Head of caudate nucleus (tissue), 42 donors: Measurements from ENCODE around the gene CASQ1.
A peak's percentile ranks its signal among the peaks of the same experiment; 100 is the strongest.

Source experiments
- DNase-seq, 42 donors: peaks; one replicate each; pipeline versions ENCODE4 v3.0.0 to v3.0.0-alpha.2; 2020 to 2021; ENCODE audit warnings: mixed read lengths in 7 of 42
- intact Hi-C: fragments of 100-400 bp; cut with DNase I; formaldehyde crosslinking; loops from one replicate; pipeline ENCODE4 v1.15.0; 2022

The CASQ1 gene

DNA sequence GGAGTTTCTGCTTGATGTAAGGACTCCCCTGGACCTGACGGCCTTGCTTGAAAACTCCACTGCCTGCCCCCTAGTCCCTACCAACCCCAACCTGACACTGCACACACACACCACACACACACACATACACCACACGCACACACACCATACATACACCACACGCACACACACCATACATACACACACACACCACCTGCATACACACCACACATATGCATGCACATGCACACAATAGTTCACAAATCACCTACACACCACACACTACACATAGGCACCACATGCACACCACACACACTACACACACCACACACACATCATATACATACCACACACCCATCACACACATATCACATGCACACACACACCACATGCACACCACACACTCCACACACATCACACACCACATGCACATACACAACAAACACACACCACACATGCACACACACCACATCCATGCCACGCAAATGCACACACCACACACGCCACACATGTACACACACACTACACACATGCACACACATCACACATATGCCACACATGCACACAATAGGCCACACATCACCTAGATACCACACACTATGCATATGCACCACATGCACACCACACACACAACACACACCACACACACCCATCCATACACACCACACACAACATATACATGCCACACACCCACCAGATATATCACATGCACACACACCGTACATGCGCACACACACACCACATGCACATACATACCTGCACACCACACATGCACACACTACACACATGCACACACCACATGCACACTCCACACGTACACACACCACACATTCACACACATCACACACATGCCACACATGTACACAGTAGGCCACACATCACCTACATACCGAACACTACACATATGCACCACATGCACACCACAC is 3.7 kb downstream of the CASQ1 start:
- intact Hi-C loops = loop anchor here (5.0 kb wide), 1 partner anchor 58 kb away; no protein-coding TSS in a partner anchor
- no peak for DNase-seq

DNA sequence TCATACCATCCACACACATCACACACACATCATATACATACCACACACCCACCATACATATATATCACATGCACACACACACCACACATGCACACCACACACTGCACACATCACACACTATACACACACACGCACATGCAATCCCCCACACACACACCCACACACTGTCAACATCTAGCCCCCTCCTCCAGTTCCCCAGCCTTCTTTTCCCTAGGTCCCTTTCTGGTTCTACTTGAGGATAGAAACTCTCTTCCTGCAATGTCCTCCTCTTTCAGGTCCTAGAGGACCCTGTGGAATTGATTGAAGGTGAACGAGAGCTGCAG is 4.3 kb downstream of the CASQ1 start:
- DNase-seq = no peak
- intact Hi-C loops = loop anchor here (5.0 kb wide), 1 partner anchor 58 kb away; no protein-coding TSS in a partner anchor

DNA sequence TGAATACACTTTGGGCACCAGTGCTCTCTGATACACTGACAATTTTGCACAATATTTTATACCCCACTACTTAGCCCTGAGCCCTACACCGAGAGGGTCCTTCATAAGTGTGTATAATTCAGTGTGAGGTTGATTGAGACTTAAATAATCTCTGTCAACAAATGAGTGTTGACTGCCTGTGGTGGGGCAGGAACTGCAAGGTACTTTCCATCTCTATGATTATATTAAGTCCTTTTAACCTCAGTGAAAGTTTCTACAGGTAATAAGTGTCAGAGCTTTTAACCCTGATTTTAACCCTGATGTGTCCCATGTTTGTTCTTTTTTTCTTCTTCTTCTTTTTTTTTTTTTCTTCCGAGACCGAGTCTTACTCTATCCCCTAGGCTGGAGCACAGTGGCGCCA is 5.8 kb downstream of the CASQ1 start:
- no peak for DNase-seq
- intact Hi-C loops = no loop called here

DNA sequence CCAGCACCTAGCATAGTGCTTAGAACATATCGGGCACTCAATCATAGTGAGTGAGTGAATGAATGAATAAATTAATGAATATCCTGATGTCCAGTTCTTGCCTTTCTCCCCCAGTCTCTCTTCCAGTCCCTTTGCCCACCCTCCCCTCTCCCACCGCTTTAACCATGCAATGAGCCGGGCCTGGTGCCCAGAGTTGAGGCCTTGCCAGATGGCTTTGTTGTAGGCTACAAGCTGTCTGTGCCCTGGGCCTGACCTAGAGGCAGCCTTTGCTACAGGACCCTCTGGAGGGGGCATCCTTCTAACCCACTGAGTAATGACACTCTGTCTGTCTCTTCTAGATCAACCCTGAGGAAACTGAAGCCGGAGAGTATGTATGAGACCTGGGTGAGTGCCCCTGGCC is 6.9 kb downstream of the CASQ1 start:
- intact Hi-C loops = no loop called here
- peak in 14 of 42 donors; percentile 29 to 64 (median 53) for DNase-seq

DNA sequence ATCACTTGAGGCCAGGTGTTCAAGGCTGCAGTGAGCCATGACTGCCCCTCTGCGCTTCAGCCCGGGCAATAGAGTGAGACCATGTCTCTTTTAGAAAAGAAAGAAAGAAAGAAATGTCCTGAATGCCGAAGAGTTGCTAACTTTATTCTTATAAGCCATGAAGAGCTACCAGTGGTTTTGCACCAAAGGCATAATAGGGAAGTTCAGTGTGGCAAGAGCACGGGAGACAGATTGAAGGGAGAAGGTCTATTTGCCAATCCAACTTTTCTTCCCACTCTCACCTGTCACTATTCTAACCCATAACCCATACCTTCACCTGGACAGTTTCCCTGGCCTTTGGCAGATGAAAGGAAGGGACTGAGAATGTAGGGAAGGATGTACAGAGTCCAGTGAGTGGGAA is 10.4 kb downstream of the CASQ1 start:
- no peak for DNase-seq
- intact Hi-C loops = no loop called here

DNA sequence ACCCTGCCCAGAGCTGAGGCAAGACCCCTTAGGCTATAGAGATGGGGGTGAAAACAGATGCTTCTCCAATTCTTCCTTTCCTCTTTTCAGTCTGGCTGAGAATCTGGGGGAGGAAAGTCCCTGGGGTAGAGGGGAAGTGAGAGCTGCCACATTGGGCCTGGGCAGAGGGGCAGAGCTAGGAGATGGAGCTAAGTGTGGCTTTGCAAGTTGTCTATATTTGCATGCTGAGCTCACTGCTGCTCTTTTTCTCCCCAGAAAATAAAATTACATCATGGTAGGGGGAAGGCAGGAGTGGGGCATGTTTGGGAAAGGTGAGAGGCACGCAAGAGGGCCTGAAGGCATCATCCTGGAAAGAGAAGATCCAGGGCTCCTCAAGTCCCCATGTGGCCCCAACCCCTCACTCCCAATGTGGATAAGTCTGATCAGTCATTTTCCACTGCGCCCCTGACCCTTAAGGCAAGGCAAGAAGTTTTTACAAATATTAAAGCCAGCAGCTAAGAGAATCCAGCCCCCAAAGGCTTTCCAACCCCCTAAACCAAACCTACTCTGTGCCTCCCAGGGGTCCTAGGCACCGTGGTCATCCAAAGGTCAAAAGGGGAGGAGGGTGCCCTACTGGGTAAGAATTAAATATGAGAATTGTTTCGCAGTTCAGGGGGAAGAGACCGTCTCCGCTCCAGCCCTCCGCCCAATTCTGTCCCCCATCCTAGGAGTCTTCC is 14.3 kb downstream of the CASQ1 start:
- DNase-seq = peak in 7 of 42 donors; percentile 23 to 53 (median 32)
- intact Hi-C loops = loop anchor here (5.0 kb wide), 1 partner anchor 107 kb away; the partner anchor contains the start of gene IGSF8

DNA sequence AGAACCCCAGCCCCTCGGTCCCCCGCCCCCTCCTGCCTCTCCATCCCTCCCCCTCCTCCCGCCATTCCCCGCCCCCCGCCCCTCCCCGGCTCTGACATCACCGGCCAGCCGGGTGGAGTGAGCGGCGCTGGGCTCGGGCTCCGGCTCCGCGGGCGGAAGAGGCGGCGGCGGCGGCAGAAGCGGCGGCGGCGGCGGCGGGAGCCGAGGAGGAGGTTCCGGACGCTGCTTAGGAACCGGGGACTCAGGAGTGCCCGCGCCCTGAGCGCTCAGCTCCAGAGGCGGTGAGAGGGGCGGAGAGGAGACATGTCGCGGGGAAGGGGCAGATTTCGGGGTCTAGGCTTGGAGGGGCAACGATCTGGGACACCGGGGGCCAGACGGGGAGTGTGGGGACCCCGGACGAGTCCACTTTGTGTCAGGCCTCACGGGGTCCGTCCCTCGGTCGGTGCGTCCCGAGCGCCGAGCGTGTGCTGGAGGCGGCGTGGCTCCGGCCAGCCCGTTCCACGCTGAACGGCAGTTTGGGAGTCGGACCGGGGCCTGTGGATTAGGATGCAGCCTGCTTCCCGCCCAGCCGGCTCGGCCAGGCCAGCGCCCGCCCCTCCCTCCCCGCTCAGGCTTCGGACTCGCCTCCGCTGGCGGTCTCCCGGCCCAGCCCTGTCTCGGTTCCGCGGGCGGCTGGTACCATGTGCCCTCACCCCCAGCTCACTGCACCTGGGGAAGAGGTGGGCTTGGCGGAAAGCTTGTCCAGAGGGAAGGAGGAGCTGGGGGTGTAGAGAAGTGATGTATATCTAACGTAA is 15.1 kb downstream of the CASQ1 start, which contains the start of gene PEA15:
Gene PEA15, plus strand, starts transcription at position 143 of the 794 bp plus-strand sequence. CDS start 6,161 bp downstream, outside the sequence.
- DNase-seq = peak in 41 of 42 donors; percentile 42 to 92 (median 82)
- intact Hi-C loops = loop anchor here (5.0 kb wide), 1 partner anchor 108 kb away; the partner anchor contains the start of gene IGSF8

DNA sequence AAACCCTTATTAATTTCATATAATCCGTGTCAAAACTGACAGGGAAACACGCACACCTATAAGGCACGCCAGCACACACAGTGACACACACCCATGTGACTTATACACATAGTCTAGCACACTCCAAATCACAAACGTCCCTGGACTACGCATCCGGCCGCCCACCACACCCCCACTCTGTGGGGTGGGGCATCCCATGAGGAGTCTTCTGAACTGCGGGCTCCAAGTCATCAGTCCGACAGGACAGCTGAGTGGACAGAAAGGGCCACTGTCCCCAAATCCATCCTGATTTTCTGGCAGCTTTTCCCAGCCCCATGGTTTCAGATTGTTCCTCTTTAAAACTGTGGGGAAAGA is 15.6 kb downstream of the CASQ1 start:
- DNase-seq = peak in 24 of 42 donors; percentile 9 to 69 (median 46)
- intact Hi-C loops = loop anchor here (5.0 kb wide), 1 partner anchor 109 kb away; the partner anchor contains the start of gene IGSF8

DNA sequence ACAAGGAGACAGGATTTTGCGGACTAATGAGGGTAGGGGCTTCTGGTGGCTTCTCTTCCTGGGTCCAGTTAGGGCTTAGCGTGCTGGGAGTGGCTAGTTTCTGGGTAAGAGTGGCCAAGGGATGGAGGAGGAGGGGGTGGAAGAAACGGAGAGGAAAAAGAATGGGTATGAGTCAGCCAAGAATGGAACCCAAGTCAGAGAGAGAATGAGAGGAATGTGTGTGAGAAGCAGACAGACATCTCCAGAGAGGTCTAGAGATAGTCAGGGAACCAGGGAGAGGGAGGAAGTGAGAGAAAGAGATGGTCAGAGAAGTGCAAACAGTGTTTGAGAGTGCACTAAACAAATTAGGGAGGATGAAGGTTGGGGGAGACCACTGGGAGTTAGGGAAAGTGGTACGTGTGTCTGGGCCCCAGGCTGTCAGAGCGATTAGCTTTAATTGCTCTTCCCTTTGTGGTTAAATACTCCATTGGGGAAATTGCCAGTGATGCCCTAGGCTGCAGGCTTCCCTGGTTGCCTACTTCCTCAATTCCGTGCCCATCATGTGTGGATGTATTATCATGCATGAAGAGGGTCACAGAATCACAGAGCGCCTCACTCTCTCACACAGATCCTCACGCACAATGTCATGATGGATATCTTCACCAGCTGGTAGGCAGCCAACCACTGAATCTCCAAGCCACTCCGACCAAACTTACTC is 16.2 kb downstream of the CASQ1 start:
- intact Hi-C loops = loop anchor here (5.0 kb wide), 1 partner anchor 109 kb away; the partner anchor contains the start of gene IGSF8
- DNase-seq = peak in 2 of 42 donors; percentile 16 to 29

DNA sequence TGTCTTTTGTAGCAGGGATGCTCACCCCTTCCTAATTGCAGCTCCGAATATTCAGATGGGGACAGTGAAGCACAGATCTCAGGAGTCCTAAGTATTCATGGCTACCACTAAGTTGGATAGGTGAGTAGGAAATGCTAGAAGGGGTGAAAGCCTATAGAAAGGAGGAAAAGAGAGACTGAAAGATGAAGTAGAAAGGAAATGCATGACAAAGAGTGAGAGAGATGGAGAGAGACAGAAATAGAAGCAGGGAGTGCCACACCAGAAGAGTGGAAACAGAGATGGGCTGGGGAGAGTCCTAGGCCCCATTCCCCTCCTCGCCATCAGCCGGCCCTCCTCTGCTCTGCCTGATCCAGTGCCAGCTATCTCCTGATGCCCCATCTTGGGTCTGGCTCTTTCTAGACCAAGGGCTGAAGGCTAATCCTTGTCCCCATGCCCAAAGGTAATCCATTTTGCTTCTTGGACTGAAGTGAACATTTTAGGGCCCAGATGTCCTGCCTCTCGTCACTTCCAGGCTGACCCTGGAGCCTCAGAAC is 16.8 kb downstream of the CASQ1 start:
- intact Hi-C loops = loop anchor here (5.0 kb wide), 1 partner anchor 110 kb away; the partner anchor contains the start of gene IGSF8
- DNase-seq = peak in 1 of 42 donors; percentile 23

DNA sequence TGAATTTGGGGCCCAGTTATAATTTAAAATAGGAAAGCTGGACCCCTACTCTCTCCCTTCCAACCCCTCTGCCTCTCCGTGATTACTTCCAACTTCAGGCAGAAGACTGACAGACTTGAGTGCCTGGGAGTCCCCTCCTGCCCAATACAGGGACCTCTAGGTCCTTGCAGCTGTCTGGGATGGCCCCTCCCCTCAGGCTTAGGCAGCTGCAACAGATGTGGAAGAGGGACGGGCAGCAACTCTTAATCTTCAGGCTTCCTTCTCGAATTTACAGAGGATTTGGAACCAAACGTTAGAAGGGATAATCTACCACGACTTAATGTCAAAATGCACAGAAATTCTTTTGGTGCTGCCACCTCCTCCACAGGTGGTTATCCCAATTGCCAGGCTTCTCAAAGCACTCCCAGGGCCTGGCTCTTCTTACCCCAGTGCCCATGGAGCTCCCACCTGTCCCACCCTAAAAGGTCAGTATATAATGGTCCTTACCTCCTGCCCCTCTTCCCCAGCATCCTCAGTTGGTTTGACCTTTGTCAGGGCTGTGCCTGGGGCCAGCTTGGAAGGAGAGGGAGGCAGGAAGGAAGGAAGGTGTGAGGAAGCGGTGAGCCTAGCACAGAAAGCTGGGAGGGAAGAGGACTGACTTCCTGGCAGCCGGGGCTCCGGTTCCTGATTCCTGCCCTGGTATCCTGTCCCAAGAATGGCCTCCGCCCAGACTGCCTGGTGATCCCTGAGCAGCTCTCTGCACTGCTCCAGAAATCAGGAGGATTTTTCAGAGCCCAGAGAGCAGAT is 17.6 kb downstream of the CASQ1 start:
- intact Hi-C loops = loop anchor here (5.0 kb wide), 1 partner anchor 111 kb away; the partner anchor contains the start of gene IGSF8
- peak in 1 of 42 donors; percentile 30 for DNase-seq

DNA sequence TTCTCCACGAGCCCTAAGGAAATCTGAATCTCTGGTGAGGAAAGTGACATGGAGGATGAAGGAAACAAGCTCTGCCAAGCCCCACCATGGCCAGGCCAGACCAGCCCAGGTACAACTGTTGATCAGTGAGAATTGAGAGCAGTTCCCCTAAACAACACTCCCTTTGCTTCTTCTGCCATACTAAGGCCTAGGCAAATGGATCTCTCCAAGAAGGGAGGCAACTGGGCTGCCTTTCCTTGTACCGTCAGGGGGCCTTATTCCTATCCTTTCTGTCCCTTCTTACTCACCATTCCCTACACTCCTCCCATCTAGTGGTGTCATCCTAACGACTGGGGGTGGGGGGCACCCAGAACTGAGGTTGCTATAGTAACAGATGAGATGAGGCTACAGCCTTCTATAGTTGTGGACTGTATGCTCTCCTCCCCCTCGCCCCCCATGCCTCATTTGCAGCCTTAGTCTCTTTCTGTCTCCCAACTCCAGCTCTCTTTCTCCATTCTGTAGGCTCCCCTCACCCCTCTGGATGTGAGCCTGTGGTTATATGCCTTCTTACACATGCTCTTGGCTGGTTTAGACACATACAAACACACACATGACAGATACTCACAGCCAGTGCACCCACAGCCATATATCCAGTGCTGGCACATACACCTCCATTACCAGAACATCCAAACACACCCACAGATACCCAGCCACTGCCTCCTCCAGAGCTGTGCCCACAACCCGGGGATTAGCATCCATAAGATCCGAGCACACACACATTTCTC is 18.4 kb downstream of the CASQ1 start:
- DNase-seq = peak in 4 of 42 donors; percentile 25 to 34 (median 30)
- intact Hi-C loops = loop anchor here (5.0 kb wide), 1 partner anchor 111 kb away; the partner anchor contains the start of gene IGSF8

DNA sequence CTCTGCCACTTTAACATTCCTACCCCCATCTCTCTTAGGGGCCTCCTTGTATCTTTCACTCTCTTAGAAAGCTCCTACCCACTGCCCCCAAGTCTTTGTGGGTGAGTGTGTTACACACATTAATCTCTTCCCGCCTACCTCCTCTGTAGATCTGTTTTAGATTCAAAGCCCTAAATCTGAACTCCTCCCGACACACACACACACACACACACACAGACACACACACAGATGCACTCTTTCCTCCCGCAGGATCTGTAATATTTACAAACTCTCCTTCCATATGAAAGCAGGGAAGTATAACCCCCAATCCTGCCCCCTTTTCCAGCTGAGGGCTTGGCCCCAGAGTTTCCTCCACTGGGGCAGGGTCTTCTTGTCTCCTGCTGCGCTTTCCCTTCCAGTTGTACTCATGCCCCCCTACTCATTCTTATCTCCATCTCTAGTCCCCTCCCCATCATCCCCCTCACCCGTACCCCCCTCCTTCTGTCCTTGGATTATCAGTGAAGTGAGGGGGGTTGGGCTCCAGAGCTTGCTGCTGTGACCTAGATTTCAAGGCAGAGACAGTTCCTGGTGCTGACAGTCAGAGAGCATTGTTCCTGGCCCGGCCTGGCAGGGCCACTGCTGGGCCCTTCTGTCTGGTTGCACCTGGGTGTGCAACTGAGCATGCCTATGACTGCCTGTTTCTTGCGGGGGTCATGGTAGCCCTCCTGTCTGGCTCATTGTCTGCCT is 19.1 kb downstream of the CASQ1 start:
- intact Hi-C loops = loop anchor here (5.0 kb wide), 2 partner anchors 38 to 112 kb away; partner anchors contain the start of gene IGSF8
- peak in 36 of 42 donors; percentile 24 to 83 (median 58) for DNase-seq

DNA sequence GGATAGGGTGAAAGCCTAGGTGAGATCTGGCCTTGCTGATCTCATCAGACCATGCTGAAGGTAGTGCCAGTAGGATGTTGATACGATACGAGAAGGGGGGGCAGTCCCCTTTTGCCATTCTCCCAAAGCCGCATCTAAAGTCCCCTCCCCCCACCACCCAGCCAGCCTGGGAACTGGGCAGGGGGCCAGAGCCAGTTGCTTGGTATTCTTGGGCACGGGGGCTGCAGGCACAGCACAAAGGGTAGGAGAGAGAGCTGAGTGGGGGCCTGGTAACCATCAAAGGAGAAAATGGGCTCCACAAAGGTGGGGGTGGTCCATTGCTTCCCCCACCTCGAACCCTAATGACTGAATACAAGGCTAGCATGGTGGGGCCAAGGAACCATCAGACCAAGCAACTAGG is 20.2 kb downstream of the CASQ1 start:
- intact Hi-C loops = loop anchor here (5.0 kb wide), 1 partner anchor 37 kb away; no protein-coding TSS in a partner anchor

DNA sequence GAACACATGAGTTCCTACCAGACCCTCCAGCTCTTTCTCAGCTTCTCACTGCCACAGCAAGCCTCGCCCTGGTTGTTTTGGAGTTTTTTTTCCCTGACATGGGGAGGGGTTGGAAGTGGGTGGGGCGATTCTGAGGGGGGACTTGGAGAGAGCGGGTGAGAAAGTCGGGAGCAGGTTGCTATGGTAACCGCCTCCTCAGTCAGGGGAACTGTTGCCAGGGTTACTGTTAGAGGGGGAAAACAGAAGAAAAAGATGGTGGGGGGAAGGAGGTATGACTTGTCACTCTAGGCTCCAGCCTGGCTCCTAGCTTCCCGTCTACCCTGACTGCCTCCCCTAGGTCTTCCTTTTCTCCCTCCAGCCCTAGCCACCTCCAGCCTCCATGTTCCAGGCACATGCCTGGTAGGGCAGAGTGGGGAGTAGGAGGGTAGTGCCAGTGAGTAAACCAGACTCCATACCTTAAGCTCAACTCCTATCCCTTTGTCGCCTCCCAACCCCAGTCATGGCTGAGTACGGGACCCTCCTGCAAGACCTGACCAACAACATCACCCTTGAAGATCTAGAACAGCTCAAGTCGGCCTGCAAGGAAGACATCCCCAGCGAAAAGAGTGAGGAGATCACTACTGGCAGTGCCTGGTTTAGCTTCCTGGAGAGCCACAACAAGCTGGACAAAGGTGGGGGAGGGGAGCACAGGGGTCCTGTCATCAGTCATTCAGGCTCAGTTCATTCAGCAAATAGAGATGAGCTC is 20.8 kb downstream of the CASQ1 start:
- intact Hi-C loops = loop anchor here (5.0 kb wide), 1 partner anchor 36 kb away; no protein-coding TSS in a partner anchor
- DNase-seq = peak; percentile 53 to 95 (median 79)

More for the DNA sequence above, 20.2 kb downstream of the CASQ1 start:
- peak in 21 of 42 donors; percentile 23 to 76 (median 47) for DNase-seq
